Muscle layer of colon (tissue), 2 donors: ENCODE measurements around the gene TMEM170A.

Experiments
- H3K27ac ChIP-seq: one replicate; pipeline ENCODE4 v1.7.0; 2013; ENCODE audit warnings: low read depth, mild to moderate bottlenecking, low read length, moderate library complexity
- H3K27me3 ChIP-seq, 2 donors: one replicate each; pipeline ENCODE4 v1.7.0; 2013; ENCODE audit warnings: low read length in 2 of 2, mild to moderate bottlenecking in 2 of 2; ENCODE audit not compliant: insufficient read depth in 2 of 2, control insufficient read depth in 1 of 2
- H3K36me3 ChIP-seq: one replicate; pipeline ENCODE4 v1.7.0; 2013; ENCODE audit warnings: mild to moderate bottlenecking, low read length; ENCODE audit not compliant: insufficient read depth
- H3K4me1 ChIP-seq: one replicate; pipeline ENCODE4 v1.7.0; 2013; ENCODE audit warnings: mild to moderate bottlenecking, low read length; ENCODE audit not compliant: insufficient read depth
- H3K4me3 ChIP-seq, 2 donors: one replicate each; pipeline ENCODE4 v1.7.0; 2013; ENCODE audit warnings: low read length in 2 of 2, low read depth in 1 of 2, mild to moderate bottlenecking in 1 of 2, moderate library complexity in 1 of 2
- H3K9ac ChIP-seq: one replicate; pipeline ENCODE4 v1.7.0; 2013; ENCODE audit warnings: low read length
- H3K9me3 ChIP-seq: one replicate; pipeline ENCODE4 v1.7.0; 2013; ENCODE audit warnings: mild to moderate bottlenecking, low read length
- donor health status: abdominal sarcoma.
- donor health status: Adenocarcinoma of cecum.

Gene TMEM170A

GRCh38 chr16:75415169-75415905 is 49.2 kb downstream of the TMEM170A start:
- peaks cover 15% of the 10 kb centered on the region for H3K36me3 ChIP-seq
- peaks cover 4% of the 10 kb centered on the region for H3K4me1 ChIP-seq
- no peak overlapping the region for H3K4me3 ChIP-seq
- no peaks in the 10 kb centered on the region for H3K9me3 ChIP-seq
- no peaks in the 10 kb centered on the region for H3K27me3 ChIP-seq
- H3K27ac ChIP-seq: no peak overlapping the region
- no peak overlapping the region for H3K9ac ChIP-seq

DNA sequence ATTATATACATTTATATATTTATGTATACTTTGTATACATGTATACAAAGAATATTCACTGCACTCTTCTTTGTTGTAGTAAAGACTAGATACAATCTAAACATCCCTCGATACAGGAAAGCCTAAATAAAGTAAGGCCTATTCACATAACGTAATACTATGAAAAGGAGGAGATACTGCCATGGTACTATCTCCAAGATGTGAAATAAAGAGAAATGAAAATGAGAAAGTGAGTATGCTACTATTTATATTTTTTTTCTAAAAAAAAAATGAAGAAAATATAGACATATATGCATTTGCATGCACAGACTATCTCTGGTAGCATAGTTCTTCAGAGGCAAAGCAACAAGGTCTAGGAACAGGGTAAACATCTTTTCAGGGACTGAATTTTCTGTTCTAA is 50.5 kb downstream of the TMEM170A start:
- Histone ChIP-seq H3K4me1 (peaks cover 4% of the 10 kb centered on the region), H3K4me3 (no peak overlapping the region), H3K36me3 (peaks cover 21% of the 10 kb centered on the region), H3K9ac (no peak overlapping the region), H3K27me3 (no peaks in the 10 kb centered on the region), H3K9me3 (no peaks in the 10 kb centered on the region), H3K27ac (no peak overlapping the region)

- Histone ChIP-seq H3K4me1 (peaks cover 4% of the 10 kb centered on the region), H3K36me3 (peaks cover 14% of the 10 kb centered on the region)
Measured at GRCh38 chr16:75406943-75407342, 57.5 kb downstream of the TMEM170A start.

DNA sequence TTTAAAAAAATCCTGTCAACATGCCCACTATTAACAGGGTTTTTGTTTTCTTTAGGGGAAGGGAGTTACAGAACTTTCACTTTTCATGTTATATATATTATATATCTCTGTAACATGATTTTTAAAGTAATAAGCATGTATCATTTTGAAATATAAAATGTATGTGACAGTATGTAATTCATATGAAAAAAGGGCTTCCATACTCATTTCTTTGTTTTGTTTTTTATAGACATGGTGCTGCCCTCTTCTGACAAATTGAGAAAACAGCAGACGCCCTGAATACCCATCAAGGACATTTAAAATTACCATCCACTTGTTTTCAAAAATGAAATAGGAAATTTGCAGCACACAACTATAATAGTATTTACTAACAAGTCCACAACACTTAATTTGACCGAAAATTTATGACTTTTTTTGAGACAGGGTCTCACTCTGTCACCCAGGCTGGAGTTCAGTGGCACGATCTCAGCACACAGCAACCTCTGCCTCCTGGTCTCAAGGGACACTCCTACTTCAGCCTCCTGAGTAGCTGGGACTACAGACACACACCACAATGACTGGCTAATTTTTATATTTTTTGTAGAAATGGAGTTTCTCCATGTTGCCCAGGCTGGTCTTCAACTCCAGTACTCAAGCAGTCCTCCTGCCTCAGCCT is 61.5 kb downstream of the TMEM170A start:
- Histone ChIP-seq H3K27ac (no peak overlapping the region), H3K9ac (no peak overlapping the region)

More at GRCh38 chr16:75406943-75407342, 57.5 kb downstream of the TMEM170A start:
- no peaks in the 10 kb centered on the region for H3K9me3 ChIP-seq
- no peak overlapping the region for H3K4me3 ChIP-seq
- H3K27me3 ChIP-seq: no peaks in the 10 kb centered on the region
- no peak overlapping the region for H3K27ac ChIP-seq
- H3K9ac ChIP-seq: no peak overlapping the region

GRCh38 chr16:75402159-75402820 is 62.2 kb downstream of the TMEM170A start:
- peaks cover 10% of the 10 kb centered on the region for H3K4me1 ChIP-seq
- H3K4me3 ChIP-seq: no peak overlapping the region
- H3K9ac ChIP-seq: no peak overlapping the region
- H3K36me3 ChIP-seq: no peaks in the 10 kb centered on the region
- H3K27me3 ChIP-seq: no peaks in the 10 kb centered on the region
- H3K27ac ChIP-seq: no peak overlapping the region
- H3K9me3 ChIP-seq: no peaks in the 10 kb centered on the region

More for the DNA sequence above, 61.5 kb downstream of the TMEM170A start:
- H3K4me1 ChIP-seq: peaks cover 10% of the 10 kb centered on the region
- H3K36me3 ChIP-seq: no peaks in the 10 kb centered on the region
- H3K27me3 ChIP-seq: no peaks in the 10 kb centered on the region
- no peaks in the 10 kb centered on the region for H3K9me3 ChIP-seq
- H3K4me3 ChIP-seq: no peak overlapping the region

GRCh38 chr16:75401691-75402090 is 62.8 kb downstream of the TMEM170A start:
- H3K27me3 ChIP-seq: no peaks in the 10 kb centered on the region
- no peak overlapping the region for H3K4me3 ChIP-seq
- no peaks in the 10 kb centered on the region for H3K9me3 ChIP-seq
- no peak overlapping the region for H3K9ac ChIP-seq
- H3K4me1 ChIP-seq: peaks cover 10% of the 10 kb centered on the region
- H3K27ac ChIP-seq: no peak overlapping the region
- H3K36me3 ChIP-seq: no peaks in the 10 kb centered on the region

GRCh38 chr16:75398333-75398732 is 66.2 kb downstream of the TMEM170A start:
- no peaks in the 10 kb centered on the region for H3K9me3 ChIP-seq
- H3K4me3 ChIP-seq: no peak overlapping the region
- no peak overlapping the region for H3K27ac ChIP-seq
- H3K27me3 ChIP-seq: no peaks in the 10 kb centered on the region
- H3K9ac ChIP-seq: no peak overlapping the region
- H3K4me1 ChIP-seq: peaks cover 10% of the 10 kb centered on the region
- H3K36me3 ChIP-seq: peaks cover 6% of the 10 kb centered on the region

DNA sequence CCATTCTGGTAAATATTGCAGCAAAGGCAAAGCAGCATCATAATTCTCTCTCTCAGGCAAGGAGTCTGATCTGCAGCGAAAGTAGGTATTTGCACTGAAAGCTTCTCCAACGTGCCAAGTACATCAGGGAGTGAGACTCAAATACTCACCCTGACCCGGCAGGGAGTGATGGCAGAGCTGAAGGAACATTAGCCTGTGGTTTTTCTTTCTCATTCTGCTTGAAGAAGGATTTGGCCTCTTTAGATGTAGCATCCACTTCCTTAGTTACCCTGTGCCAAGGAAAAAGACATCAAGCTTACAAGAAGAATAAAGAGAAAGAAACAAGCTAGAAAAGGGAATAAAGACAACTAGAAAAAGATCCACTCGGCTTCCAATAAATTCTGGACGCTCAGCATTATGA is 69.5 kb downstream of the TMEM170A start:
- H3K36me3 ChIP-seq: peaks cover 16% of the 10 kb centered on the region
- no peaks in the 10 kb centered on the region for H3K4me1 ChIP-seq
- no peaks in the 10 kb centered on the region for H3K27me3 ChIP-seq
- H3K9ac ChIP-seq: no peak overlapping the region
- no peak overlapping the region for H3K27ac ChIP-seq
- H3K4me3 ChIP-seq: no peak overlapping the region
- H3K9me3 ChIP-seq: no peaks in the 10 kb centered on the region
